OCI-LY7 (cell line): Measurements from ENCODE around the gene MAP1LC3B.

Source experiments
- EZH2phosphoT487 ChIP-seq: fragments of 200-600 bp; sonication (generic); IDR thresholded peaks from 2 replicates; pipeline ENCODE4 v1.6.1; 2018; ENCODE audit warnings: low read depth, borderline replicate concordance, mild to moderate bottlenecking, mixed run types, antibody characterized with exemption, low read length, moderate library complexity, mixed read lengths
- TF ChIP-seq, protein P1 (sequence below): fragments of 200-600 bp; sonication (generic); conservative IDR thresholded peaks from 2 replicates; pipeline ENCODE4 v1.5.1; 2014; ENCODE audit warnings: mild to moderate bottlenecking, antibody characterized with exemption, low read length, moderate library complexity, mixed read lengths

DNA sequence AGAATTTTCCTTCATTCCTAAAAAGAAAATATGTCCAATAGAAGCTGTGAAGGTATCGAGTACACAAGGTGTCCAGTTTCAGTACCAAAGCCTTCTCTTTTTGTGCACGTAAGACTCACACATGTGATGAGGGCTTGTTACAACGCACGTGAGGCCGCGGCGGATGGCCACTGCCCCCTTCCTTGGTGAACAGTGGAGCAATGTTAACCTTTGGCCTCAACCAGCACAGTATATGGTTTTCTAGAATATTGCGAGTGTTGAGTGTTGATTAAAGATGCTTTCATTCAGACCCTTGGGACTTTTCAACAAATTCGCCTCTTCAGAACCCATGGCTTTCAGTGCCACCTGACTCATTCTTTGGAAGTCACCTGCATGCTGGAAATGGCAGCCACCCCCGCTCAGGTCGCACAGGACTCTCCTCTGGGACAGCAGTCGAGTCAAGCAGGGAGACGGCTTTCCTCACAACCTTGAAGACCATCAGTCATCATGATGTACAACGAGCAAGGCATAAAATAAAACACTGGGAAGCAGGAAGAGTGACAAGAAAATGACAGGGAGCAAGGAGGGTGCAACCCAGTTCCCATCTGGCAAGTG, 14.5 kb downstream of the MAP1LC3B start:
- TF ChIP-seq, protein P1, sequence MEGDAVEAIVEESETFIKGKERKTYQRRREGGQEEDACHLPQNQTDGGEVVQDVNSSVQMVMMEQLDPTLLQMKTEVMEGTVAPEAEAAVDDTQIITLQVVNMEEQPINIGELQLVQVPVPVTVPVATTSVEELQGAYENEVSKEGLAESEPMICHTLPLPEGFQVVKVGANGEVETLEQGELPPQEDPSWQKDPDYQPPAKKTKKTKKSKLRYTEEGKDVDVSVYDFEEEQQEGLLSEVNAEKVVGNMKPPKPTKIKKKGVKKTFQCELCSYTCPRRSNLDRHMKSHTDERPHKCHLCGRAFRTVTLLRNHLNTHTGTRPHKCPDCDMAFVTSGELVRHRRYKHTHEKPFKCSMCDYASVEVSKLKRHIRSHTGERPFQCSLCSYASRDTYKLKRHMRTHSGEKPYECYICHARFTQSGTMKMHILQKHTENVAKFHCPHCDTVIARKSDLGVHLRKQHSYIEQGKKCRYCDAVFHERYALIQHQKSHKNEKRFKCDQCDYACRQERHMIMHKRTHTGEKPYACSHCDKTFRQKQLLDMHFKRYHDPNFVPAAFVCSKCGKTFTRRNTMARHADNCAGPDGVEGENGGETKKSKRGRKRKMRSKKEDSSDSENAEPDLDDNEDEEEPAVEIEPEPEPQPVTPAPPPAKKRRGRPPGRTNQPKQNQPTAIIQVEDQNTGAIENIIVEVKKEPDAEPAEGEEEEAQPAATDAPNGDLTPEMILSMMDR, result no peak
- no peak for TF ChIP-seq EZH2phosphoT487
